Suppressor macrophage treated with lipopolysaccharide for 1 hour (primary cell): ENCODE results near the gene ACVRL1.

ENCODE experiments used
- DNase-seq, 3 donors: peaks; one replicate each; pipeline ENCODE4 v3.0.0-alpha.2; 2020 to 2022

ACVRL1 gene

DNA sequence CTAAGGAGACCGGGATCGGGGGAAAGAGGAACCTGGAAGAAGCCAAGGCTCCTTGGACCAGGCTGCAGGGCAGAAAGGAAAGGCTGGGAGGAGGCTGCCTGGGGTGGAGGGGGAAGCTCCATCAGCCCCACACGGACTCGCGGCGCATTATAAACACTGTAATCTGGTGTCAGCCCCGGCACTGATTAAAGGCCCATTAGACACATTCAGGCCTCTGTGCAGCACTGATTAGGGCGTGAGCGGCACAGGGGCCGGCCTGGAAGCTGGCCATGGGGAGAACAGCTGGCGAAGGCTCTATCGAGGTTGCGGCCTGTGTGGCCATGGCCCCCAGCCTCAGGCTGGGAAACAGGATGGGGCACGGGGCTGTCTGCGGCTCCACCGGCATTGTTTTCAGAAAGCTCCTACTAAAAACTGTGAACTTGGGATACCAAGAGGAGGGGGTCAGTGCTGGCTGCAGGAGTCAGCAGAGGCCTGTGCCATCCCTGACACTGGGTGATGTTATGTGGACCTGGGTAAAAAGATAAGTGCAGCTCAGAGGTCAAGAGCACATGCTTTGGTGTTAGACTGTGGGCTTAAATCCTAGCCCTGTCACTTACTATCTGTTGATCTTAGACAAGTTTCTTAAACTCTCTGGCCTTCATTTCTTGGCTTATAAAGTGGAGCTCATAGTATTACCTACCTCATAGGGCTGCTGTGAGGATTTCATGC is 10.6 kb downstream of the ACVRL1 start:
- DNase-seq: no peak

DNA sequence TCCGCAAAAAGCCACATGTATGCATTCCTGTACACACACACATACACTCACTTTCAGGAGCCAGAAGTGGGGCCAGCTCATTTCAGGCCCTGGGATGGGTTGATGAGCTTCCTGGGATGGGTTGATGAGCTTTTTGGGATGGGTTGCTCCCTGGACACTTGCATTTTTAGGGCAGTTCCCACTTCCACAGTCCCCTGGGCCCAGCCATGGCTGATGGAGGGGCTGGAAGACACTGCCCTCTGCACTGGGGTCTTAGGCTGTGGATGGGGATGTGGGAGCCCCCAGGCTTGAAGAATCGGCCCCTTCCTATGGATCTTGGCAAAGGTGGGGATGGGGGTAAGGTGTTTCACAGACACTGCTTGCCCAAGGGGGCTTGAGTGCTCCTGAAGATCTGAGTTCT is 12.7 kb downstream of the ACVRL1 start:
- no peak for DNase-seq

DNA sequence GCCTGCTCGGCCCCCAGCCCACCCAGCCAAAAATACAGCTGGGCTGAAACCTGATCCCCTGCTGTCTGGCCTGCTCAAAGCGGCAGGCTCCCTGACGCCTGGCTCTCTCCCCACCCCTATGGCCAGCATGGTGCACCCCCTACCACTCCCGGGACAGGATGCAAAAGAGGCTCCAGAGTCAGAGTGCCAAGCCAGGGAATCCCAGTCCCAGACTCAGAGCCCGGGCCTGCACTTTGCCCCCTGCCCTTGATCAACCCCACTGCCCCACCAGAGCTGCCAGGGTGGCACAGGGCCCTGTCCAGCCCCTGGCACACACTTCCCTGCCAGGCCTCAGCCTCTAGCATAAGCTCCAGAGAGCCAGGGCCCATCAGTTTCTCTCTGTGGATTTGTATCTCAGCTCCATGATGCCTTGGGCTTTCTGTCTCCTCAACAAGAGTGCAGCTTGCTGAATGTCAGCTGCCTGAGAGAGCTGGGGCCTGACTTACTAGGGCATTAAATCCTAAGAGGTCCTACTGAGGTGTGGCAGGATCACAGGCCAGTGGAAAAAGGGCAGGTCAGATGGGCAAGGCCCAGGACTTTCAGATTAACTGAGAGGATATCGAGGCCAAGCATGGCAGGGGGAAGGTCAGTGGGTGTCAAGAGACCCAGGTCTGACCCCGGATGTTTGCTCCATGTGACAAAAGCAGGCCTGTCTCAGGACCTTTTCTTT is 13.9 kb downstream of the ACVRL1 start:
- DNase-seq: no peak

DNA sequence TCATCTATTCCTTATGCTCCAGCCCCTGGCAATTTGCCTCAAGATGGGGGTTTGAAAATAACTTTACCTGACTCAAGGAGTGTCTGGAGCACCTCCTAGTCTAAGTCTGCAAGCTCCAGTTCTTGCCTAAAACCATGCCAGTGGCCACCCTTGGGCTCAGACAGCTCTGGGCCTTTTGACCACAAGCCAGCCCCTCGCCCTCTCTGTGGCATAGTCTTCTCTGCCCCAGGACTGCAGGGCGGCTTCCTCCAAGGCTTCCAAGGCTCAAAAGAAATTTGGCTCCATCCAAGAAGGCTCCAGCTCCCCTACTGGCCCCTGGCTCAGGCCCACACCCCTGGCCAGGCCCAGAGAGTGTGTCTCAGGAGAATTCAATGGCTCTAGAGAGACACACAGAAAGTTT is 14.8 kb downstream of the ACVRL1 start:
- no peak for DNase-seq

DNA sequence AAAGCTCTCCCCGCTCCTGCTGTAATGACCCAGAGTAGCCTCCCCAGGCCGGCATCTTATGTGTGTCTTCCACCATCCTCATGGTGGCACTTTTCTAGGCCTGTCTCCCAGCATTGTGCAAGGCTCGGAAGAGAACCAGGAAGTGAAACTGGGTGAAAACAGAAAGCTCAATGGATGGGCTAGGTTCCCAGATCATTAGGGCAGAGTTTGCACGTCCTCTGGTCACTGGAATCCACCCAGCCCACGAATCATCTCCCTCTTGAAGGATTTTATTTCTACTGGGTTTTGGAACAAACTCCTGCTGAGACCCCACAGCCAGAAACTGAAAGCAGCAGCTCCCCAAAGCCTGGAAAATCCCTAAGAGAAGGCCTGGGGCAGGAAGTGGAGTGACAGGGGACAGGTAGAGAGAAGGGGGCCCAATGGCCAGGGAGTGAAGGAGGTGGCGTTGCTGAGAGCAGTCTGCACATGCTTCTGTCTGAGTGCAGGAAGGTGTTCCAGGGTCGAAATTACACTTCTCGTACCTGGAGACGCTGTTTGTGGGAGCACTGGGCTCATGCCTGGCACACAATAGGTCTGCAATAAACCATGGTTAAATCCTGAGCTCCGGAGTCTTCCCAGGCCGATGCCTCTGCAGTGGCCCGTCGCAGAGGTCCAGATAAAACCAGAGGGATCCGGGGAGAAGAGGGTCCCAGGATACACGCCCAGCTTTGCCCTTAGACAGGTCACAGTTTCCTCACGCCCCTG is 15.6 kb downstream of the ACVRL1 start:
- DNase-seq: peak; percentile 93 to 98 (median 97)

DNA sequence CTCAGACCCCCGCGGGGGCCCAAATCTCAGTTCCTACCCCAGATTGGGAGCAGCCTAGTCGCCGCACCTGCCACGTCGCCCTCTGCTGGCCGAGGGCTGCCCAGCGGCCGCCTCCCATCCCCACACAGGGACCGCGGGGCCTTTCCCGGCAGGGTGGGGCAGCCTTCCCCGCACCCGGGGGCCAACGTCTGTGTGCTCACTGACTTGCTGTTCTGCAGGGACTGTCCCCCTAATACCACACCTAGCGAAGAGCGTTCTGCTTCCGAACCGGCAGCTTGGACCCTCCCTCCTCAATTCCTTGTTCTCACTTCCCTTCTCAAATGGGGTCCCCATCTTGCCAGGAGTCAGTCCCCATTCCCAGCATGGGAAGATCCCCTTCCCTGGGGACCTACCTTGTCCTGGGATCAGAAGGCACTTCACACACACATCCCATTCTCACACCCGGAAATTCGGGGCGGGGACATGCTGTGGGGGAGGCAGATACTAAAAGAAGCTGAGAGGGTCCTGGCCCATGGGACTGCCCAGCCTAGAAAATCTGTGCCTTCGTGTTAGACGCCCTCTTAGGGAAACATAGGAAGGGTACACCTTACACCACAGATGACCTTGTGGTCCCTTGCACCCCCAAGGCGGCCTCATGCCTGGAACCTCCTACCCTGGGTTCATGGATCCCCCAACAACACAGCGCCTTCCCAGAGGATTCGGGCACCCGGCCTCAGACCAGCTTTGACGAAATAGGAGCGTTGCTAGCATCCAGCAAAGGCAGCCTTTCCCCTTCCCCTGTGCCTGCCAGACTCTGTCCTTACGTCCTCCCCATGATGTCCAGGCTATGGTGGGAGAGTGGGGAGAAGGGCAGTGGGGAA is 16.4 kb downstream of the ACVRL1 start:
- peak; percentile 57 to 81 (median 59) for DNase-seq

DNA sequence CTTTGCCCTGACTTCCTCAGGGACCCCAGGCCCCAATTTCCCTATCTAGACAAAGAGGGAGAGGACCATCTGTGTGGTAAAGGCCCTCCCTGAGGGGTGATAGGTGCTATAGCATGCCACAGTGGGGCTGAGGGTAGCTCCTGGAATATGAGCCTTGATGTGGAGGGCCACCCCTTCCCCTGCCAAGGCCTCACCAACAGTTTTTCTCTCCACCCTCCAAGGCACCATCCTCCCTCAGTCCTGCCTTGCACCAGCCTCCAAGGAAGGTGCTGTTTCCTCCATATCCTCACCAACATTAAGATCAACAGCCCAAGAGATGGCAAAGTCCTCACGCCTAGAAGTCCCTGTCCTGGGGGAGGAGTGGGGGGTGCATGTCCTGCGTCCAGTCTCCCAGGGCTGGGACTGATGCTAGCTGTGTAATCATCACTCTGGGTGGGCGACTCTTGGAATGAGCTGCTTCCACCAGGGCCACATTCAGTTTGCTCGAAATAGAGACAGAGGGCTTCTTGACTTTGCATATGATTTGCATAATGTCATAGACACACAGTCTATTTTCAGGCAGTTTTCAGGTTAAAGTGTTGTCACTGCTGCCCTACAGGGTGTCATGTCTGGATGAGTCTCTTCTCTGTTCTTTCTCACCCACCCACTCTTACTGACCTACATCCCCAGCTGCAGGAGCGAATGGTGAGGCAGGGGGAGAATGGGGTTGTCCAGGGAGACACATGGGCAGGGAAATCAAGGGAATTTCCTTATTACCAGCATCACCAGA is 17.4 kb downstream of the ACVRL1 start:
- peak; percentile 65 to 91 (median 85) for DNase-seq

DNA sequence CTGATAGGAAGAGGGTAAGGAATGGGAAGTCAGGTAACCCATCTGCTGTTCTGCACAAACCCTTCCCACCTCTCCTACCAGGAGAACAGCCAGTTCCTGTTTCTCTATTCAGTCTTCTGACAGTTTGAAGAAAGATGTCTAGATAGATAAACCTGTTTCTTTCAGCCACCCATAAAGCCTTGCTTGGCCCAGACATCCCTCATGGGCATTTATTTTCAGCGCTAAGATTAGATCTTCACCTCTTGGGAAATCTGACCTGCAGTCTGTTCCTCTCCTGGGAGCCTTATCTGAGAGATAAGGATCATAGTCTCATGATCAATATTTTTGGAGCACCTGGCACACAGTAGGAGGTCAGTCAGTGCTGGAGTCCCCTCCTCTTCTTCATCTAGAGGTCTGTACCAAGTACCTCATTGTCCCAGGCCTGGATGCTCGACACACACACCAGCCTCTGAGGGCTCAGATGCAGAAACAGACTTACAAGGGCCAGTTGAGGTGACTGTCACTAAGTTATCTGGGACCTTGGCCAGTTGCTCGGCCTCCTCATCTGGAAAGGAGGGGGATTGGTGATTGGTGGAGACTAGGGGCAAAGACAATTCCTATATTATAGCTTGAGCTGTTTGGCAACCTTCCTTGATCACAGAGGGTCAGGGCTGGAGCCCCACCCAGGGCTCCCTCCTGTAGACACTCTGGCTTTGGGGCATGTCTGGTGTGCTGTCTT is 18.2 kb downstream of the ACVRL1 start:
- no peak for DNase-seq

DNA sequence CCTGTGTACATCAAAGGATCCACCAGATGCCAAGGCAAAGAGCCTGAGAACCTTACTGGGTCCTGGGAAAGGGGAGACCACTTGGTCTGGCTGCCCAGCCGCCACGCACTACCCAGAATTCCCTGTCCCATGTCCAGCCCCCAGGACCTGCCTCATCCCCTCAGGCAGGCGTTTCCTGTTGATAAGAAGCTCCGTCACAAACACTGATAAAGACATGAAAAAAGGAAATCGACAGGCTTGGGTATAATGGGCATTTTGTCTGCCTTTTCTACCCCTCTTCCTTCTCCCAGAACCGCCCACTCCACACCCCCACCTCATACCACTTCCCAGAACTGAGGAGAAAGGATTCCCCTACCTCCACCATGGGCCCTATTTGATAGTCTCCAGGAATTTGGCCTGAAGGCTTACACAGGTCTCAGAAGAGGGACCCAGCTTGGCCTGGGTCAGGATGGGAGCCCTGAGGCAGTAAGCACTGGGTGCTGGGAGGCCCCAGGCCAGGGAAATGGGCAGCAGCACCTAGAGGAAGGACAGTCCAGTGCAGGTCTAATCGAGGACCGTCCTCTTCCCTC is 18.8 kb downstream of the ACVRL1 start:
- DNase-seq: peak in 1 of 3 donors; percentile 27

DNA sequence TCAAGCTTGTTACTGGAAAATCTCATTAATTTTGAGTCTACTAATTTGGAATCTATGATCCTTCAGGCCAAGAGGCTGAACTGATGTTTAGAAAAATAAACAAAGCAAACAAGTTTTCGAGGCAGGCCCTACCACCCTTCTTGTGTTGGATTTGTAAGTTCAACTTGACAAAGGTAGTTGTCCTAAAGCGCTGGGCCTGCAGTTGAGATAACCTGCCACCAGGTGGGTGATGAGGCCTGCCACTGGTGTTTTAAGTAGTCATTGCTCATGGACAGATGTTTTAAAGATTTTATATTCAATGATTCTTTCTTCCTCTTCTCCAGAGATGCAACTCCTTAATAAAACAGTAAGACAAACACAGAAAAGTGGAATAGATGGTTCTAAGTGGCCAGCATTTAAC is 19.4 kb downstream of the ACVRL1 start:
- DNase-seq: peak; percentile 37 to 57 (median 54)

DNA sequence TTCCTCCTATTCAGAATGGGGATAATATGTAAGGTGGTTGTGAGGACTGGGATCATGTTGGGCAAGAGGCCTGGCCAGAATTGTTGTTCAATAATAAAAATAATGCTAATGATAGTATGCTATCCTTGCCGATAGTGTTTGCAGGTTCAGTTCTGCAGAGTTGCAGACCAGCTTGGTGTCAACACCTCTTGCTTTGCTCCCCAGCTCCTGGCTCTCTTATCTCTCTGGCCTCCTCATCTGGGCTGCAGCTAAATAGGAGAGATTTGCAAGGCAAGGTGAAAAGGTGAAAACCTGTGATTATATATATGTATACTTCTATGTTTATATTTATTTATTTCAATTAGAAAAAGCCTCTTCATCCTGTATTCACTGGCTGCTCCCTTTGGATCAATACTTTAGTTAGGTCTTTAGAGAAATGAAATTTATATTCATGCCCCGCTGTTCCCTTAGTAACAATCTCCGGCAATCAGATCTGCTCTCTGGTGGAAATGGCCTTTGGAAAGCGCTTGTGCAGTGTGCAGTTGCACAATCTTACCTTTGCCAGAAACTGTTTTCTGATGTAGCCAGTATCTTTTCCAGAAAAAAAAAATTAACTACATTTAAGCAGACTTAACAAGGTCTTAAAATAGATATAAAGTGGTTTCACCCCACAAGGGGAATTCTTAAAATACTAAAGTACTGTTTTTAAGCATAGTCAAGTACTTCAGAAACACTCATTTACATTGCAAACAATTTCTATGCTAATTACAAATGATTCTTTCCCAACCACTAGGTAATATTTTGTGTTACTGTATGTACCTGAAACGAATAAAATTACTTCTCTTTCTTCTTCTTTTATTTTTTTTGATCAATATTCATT is 25.1 kb downstream of the ACVRL1 start:
- no peak for DNase-seq

DNA sequence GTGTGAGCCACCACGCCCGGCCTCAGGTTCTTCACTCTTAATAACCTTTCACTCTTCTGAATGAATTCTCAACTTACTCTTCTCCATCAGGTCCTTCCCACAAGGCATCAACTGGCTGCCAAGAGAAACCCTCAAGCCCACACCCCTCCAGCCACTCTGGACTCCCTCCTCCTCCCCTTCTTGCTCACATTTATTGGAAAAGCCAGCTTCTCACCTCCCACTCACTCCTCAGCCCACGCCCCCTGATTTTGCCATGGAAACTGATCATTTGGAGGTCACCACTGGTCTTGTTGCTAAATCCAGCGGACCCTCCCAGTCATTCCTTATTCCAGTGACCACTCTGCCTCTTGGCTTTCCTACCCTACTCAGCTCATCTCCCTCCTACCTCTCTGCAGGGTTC is 26.8 kb downstream of the ACVRL1 start:
- no peak for DNase-seq

DNA sequence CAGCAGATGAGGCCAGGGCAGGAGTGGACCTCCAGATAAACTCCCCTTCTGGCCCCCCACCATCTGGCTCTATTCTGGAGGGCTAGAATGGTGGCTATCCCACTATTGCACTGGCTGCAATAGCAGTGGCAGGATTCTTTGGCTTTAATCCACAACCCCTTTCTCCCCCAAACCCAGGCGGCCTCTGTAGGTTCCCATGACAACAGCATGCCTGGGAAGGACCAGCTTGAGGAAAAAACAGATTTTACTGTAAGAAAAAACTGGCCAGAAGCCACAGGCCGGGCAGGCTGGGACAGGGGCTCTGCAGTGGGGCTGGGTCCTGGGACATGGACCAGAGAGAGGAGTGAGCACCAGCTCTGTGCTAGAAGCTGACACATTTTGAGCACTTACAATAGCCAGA is 30.6 kb downstream of the ACVRL1 start:
- no peak for DNase-seq

DNA sequence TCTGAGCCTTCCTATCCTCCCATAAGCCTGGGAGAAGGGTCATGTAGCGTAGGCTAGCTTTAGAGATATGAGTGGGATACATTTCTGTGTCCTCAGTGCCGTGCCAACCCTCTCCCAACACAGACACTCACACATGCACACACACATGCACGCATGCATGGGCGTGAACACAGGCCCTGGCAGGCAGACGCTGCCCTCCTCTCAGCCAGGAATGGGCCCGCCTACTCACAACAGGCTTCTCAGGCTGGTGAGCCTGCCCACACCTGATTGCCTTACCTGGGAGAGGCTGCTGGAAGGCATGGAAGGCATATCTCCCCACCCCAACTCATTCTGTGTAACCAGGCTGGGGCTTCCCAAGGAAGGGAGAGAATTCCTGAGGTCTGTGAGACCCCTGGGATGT is 31.4 kb downstream of the ACVRL1 start:
- DNase-seq: no peak

DNA sequence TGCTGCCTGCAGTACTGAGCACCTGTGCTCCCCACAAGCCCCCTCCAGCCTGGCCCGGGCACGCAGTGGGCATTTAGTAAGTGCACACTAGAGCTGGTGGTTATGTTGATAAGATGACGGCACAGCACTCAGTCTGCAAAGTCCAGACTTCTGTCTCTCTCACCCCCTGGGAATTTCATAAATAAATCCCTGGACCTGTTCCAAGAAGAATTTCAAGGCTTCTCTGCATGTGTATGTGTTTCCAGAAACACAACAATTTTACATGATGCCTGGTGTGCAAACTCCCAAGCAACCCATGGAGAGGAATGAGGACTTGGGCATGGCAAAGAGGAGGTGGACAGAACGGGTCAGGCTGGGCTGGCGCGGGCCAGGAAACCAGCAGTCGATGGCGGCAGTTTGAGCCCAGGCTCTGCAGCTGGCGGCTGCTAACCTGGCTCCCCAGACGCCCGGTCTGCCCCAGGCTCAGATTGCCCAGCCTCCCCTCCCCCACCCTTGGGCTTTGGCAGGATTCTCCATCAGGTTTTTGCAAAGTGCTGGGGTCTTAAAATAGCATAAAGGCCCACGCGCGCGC is 33.8 kb downstream of the ACVRL1 start:
- no peak for DNase-seq

DNA sequence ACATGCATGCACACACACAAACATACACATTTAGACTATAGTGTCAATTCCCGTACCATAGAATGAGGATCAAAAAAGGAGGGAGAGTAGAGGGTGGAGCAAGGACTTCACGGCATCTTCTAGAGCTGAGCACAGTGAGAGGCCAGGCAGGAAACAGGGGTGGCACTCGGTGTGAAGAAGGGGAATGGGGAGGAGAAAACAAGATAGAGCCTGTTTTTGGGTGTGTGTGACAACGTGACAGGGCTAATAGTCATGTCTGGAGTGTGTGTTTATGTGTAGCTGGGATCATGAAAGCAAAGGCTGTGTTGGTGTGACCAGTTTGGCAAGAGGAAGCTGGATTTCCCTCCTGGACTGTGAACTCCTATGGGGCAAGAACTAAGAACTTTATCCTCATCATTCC is 34.3 kb downstream of the ACVRL1 start:
- peak in 1 of 3 donors; percentile 31 for DNase-seq

DNA sequence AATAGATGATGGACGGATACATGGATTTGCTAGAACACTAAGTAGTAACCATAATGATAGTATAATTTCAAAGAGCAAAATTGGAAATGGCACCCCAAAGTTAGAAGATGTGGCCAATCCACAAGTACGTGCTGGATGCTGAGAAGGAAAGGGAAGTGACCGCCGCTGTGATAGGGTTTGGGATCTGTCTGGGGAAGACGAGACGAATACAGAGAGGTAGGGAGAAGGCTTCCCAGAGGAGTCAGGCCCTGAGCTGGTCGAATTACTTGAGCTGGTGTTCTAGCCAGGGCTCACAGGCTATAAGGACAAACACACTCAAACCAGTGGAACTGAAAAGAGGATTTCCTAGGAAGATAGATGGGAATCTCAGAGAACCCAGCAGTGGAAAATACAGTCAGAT is 34.8 kb downstream of the ACVRL1 start:
- no peak for DNase-seq

DNA sequence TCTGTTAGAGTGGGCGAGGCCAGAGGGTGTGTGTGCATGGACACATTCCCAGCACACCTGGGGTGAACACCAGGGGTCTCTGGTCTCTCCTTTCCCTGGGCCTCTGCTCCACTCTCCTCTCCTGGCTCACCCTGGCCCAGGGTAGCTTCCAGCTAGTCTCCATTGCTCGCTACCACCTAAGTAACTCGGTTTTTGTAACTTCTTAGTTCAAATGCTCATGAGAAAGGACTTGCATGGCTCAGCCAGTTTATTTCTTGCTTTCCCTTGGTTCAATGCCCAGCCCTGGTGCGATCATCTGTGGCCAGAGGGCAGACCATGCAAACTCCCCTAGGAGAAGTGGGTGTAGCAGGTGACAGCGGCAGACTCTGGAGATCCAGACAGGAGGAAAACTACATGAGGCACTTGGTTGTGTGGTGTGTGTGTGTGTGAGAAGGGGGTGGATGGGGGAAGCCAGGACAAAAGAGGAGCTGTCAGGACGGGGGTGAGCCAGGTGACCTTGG is 35.2 kb downstream of the ACVRL1 start:
- no peak for DNase-seq

DNA sequence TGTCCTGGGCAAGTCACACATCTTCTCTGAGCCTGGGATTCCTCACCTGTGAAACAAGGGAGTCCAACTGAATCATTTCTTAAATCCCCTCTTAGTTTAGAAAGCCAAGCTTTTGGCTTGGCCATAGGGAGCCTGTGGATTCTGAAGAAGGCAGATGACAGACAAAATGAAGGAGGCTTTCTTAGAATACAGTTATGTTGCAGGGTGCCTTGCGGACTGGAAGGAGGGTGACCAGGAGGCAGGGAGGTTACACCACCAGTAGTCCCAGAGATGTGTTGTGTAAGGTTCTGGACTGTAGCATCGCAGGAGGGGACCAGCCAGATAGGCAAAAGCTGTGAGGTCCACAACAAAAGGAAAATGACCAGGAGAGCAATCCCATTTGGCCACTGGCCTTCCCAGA is 36.0 kb downstream of the ACVRL1 start:
- no peak for DNase-seq
